Stimulated activated CD4-positive, alpha-beta T cell treated with anti-CD3 and anti-CD28 coated beads, Interleukin-12 subunit alpha, Interleukin-12 subunit beta, amount 100 ng/mL, for 24 hours (primary cell): Measurements from ENCODE around the gene TNP2.

Experiments used
- DNase-seq, 2 experiments: peaks; one replicate each; pipeline ENCODE4 v3.0.0-alpha.2; 2020; ENCODE audit warnings: low read depth in 2 of 2

Gene TNP2

DNA sequence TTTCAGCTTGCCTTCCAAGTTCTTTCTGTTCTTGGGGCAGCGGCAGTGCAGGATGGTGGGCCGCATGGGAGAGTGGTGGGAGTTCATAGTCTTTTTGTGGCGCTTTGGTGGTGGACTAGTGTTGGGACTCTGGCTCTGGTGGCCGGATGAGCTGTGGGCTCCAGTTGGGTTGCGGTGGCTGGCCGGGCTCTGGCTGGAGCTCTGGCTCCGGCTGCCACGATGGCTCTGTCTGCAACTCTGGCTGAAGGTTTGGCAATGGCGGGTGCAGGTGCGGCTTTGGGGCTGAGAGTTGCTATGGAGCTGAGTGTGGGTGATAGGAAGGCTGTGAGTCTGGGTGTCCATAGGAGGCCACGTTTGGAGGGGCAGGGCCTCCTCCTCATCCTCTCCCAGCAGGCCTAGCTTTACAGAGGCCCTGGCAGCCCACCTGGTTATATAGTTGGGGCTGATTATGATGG is at the start of gene TNP2:
TNP2 (minus strand) TSS at position 405 of the 455 bp plus-strand sequence; CDS start at position 342, 63 bp downstream.
- no peak for DNase-seq

DNA sequence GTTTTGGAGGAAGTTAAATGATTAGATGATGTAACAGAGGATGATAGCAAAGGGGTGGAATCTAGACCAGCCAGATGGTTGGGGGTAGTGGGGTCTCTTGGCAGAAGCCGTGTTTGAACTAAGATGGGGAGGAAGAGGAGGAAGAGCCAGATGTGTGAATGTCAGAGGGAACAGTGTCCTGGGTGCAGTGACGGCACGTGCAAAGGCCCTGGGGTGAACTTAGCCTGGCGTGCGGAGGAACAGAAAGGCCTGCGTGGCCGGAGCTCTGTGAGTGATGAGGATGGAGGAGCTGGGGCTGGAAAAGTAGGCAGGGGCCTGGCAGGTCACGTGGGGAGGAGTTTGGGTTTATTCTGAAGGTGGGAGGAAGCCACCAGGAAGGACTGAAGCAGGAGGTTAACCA is 49.7 kb upstream of the TNP2 start:
- DNase-seq: no peak

DNA sequence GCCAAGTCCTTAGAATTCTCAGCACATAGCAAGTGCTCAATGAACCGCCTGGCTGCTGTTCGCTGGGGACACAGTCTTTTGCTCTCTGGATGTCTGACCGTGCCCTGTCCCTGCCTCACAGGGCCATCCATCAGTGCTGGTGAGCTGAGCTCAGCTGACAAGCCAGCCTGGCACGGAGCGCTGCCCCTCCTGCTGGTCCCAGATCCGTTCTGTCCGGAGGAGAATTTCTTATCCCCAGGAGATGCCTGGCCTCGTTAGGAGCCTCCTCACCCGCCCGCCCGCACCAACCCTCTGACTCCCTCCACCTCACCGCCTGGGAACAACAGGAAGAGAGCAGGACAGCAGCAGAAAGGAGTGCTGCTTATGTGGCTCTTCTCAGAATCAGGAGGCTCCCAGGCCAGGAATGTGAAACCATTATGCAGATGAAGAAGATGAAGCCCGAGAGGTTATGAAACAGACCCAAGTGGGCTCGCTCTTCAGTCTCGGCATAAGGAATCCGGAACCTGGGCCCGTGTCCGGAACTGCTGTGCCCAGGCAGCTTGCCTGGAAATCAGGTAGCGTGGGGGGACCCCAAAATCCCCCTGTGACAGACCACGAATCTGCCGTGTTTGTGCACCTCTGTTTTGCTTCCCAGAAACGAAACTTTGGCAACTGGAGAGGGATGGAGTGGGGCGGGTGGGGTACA is 47.3 kb upstream of the TNP2 start:
- no peak for DNase-seq

DNA sequence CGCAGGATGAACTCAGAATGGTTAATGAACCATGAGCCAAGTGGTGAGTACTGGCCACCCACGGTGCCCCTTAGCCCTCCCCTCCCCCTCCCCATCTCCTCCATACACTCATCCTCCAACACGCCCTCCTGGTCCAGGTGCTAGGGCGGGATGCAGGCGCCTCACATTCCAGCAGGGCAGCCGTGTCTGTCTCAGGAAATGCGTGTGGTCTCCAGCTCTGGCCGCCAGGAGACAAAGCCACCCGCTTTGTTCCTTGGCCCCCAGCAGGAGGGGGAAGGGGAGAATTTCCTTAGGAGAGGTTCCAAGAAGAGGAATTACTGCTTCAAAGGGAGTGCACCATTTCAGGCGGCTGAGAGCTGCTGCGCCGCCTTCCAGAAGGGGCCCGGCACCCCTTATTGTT is 46.4 kb upstream of the TNP2 start:
- no peak for DNase-seq

DNA sequence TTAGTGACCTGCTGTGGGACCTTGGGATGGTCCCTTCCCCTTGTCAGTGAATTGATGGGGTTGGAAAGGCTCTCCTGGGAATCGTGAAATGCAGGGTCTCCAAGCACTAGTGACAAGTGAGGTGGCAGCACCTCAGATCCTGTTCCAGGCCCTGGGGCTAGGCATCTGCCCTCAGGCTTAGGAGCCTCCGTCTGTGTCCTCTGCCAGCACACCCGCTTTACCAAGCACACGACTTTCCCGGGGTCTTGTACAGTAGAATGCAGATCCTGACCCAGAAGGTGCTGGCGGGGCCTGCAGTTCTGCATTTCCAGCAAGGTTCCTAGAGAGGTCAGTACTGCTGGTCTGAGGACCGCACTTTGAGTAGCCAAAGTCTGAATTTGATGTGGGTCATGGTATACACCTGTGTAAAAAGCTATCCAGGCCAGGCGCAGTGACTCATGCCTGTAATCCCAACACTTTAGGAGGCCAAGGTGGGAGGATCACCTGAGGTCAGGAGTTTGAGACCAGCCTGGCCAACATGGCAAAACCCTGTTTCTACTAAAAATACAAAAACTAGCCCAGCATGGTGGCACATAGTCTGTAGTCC is 45.3 kb upstream of the TNP2 start:
- no peak for DNase-seq

DNA sequence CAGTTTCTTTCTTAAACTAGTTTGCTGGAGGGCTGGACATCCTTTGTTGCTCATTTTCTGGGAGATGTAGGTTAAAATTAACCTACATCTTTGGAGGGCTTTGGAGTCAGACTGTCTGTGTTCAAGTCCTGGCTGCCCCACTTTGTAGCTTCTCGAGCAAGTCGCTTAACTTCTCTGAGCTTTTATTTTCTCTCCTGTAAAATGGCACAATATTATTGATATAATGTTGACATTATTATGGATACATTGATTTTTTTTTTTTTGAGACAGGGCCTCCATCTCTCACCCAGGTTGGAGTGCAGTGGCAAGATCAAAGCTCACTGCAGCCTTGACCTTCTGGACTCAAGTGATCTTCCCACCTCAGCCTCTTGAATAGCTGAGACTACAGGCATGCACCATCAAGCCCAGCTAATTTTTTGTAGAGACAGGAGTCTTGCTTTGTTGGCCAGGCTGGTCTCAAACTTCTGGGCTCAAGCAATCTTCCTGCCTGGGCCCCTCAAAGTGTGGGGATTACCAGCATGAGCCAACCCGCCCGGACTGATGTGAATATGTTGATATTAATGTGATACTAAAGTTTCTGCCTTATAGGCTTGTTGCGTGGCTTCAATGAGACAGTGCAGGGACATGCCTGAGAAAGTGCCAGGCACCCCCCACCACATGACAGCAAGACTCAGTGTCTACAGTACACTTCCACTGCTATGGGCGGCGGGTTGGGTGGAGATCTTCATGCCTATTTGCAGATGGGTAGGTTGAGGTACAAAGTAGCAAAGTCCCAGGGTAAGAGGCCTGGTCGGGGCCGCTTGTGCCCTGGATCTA is 44.6 kb upstream of the TNP2 start:
- DNase-seq: no peak

DNA sequence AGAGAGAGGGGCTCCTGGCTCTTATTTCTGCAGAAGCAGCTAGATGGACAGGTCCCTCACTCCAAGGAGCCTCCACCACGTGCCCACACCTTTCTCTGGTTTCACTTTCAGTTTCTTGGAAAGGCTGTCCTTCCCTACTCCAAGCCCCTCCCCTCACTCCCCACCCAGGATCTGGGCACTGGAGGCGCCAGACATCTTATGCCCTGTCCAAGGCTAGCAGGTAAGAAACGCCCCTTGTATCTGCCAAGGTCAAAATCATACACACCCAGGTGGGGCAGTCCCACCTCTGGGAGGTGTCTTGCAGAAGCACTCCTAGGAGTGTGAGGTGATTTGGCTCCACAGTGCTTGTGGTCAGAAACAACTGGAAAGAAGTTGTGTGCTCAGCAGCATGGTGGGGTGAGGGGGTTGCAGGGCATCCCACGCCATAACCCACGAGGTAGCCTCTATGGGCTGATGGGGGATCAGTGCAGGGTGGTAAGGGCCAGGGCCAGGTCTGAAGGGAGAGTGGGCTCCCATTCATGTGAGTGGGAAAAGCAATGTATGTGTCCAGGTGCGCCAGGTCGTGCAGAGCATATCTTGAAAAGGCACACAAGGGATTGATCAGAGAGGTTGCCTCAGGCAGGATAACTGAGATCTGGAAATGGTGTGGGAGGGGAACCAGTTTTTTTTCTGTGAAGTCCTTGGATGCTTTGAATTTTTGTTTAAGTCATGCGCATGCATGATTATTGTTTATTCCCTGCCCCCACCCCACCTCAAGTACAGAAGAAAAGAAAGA is 43.8 kb upstream of the TNP2 start:
- no peak for DNase-seq

DNA sequence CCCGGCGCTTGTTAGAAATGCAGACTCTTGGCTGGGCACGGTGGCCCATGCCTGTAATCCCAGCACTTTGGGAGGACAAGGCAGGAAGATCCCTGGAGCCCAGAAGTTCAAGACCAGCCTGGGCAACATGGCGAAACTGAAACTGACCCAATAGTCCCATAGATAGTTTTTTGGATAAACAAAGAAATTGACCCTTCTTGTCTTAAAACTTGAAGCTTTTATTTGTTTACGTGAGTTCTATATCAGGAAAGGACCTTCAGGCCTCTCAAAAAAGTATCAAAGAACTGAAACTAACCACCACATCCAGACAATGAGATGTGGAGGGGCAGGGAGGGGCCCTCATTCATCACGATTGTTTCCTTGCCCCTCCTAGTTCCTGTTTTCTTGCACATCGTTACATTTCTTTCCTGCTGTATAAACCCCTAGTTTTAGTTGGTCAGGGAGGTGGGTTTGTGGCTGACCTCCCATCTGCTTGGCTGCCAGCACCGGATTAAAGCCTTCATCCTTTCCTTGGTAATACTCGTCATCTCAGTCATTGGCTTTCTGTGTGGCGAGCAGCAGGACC is 42.0 kb upstream of the TNP2 start:
- DNase-seq: no peak

DNA sequence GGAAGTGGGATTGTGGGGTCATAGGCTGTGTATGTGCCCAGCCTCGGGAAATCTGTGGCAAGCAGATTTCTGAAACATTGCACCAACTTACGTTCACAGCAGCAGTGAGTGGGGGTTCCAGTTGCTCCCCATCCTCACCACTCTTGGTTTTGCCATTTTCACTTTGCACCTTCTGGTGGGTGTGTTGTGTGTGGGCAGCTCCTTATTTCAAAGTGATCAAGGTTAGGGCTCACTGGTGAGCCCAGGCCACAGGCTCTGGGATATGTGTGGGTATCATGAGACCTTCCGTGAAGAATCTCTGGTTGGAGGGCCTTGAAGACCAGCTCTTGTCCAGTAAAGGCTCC is 41.5 kb upstream of the TNP2 start:
- DNase-seq: no peak

DNA sequence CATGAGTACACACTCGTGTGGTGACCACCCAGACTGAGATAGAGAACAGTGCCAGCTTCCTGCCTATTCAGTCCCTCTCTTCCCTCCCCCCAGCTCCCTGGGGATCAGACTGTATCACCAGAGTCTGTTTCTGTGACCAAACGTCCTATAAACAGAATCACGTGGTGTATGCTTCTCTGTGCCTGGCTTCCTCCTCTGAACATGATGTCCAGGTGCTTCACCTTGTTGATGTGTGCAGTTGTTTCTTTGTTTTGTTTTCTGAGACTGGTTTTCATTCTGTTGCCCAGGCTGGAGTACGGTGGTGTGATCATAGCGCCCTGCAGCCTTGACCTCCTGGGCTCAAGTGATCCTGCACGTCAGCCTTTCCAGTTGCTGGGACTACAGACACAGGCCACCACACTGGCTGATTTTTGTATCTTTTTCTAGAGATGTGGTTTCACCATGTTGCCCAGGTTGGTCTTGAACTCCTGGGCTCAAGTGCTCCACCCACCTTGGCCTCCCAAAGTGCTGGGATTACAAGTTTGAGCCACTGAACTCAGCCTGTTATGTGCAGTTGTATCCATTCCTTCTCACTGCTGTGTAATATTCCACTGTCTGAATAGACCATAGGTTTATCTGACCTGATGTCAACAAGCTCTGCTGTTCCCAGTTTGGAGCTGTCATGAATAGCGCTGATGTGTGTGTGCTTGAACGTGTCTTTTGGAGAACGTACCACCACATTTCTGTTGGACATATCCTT is 40.9 kb upstream of the TNP2 start:
- DNase-seq: no peak

DNA sequence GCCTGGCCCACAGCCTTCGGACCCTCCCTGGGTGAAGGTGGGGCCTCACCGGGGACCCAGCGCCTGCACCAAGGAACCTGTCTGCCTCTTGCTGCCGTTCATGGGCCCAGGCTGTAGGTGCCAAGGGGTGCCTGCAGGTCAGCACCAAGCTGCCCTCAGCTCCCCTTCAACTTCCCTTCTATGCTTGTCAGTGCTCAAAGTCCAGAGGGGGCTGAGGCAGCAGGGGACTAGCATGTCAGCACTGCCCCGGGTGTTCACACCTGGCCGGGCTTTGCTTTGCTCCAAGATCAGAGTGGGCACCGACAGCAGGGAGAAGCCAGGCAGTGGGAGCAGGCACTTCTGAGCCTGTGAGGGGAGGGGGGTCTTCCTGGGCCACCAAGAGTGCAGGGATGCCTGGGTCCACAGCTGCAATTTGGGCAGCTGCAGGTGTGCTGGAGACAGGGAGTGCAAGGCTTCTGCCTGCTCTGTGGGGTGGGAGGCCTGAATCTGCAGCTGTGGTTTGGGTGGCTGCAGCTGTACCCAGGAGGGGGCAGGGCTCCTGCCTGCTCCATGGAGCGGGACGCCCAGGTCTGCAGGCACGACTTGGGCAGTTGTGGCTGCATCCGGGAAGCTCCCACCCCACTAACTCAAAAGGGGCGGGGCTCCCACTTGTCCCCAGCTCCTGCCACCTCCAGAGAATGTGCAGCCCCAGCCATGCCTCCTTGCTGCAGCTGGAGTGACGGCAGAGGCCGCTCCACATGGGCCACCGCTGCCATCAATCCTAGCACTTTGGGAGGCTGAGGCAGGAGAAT is 39.6 kb upstream of the TNP2 start:
- no peak for DNase-seq

DNA sequence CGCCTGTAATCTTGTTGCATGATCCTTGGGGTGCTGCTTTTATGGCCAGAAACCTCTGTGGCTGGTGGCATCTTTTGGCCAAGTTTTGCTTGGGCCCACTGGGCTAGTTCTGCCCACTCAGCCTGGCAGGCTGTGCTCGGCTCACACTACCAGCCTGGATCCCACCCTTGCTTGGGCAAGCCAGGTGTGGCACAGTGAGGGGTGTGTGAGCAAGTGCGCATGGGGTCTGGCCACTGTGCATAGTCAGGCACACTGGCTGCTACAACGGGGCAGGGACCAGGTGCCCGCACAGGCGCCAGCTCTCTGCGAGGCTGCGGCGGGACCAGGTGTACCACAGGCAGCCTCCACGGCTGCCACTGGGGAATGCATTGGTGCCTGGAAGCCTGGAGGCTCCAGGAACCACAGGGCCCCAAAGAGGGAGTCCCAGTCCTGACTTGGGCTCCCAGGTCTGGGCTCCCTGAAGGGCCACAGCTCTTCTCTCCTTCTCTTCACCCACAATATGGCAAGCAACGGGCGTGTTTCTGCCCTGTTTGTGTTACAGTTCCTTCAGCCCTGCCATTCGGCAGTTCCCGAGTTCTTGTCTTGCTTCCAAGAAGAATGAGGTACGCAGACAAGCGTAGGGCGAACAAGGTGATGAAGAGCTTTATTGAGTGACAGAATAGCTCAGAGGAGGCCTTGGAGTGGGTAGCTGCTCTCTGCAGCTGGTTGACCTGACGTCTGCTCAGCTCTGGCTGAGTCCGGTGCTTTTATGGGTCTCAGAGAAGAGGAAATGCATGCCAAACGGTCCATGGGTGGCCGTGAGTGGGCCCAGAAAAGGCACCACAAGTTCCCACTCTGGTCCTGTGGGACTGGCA is 38.7 kb upstream of the TNP2 start:
- DNase-seq: no peak

DNA sequence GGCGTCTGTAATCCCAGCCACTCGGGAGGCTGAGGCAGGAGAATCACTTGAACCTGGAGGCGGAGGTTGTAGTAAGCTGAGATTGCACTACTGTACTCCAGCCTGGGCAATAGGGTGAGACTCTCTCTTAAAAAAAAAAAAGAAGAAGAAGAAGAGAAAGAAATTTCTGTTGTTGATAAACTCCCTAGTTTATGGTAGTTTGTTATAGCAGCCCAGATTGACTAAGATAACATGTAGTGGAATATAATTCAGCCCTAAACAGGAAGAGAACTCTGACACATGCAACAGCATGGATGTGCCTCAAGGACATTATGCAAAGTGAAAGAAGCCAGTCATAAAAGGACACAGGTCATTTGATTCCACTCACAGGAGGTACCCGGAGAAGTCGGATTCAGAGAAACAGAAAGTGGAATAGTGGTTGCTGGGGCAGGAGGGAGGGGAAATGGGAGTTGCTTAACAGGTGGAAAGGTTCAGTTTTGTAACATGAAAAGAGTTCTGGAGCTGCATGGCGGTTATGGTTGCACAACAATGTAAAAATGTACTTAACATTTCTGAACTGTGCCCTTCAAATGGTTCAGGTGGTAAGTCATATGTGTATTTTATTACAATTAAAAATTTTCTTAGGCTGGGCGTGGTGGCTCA is 38.0 kb upstream of the TNP2 start:
- no peak for DNase-seq

DNA sequence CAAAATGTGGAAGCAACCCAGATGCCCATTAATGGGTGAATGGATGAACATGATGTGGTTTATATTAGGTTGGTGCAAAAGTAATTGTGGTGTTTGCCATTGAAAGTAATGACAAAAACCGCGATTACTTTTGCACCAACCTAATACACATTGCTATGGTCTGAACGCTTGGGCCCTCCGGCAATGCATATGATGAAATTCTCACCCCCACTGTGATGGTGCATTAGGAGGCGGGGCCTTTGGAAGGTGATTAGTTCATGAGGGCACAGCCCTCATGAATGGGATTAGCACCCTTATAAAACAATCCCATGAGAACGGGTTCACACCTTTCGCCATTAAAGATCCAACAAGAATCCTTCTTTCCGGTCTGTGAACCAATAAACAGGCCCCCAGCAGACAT is 37.3 kb upstream of the TNP2 start:
- no peak for DNase-seq

DNA sequence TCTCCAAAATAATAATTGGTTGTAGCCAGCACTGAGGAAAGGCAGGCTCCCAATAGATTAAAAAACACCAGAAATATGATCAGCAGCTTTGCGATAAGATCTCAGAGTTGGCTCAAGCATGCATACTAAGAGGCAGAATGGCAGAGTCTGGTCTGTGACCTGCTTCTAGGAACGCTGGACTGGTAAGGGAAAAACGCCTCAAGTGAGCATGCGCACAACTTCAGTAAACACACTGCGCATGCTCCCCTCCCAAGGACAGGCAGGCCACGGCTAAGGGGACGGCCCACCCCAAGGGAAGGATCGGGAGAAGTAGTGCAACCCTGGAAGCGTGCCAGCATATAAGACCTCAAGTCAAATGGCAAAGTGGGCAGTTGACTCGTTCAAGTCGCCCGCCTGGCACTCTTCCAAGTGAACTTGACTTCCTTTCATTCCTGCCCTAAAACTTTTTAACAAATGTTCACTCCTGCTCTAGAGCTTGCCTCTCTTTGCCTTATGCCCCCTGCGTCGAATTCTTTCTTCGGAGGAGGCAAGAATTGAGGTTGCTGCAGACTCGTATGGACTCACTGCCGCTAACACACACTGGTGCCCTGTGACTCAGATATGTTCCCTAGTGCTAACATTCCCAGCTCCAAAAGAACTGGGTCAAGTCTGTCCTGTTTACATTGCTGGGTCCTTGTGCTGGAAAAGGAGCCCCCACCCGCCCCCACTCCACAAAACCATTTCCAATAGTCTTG is 34.4 kb upstream of the TNP2 start:
- DNase-seq: no peak

DNA sequence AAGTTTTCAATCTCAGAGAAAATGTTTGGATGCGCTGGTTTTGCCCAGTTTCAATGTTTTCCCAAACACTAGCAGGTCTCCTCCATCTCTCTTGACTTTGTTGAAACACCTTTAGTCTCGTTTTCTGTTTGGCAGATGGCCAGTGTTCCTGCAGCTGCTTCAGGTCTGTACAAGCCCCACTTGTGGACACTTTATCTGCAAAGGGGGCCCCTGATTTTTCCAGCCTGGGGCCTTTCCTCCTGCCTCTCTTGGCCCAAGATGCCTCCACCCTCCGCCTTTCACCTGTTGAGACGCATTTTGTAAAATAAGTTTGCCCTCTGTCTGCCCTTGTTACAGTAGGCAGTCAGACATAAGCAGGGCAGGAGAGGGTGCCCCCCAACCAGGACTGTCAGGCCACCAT is 33.9 kb upstream of the TNP2 start:
- no peak for DNase-seq

DNA sequence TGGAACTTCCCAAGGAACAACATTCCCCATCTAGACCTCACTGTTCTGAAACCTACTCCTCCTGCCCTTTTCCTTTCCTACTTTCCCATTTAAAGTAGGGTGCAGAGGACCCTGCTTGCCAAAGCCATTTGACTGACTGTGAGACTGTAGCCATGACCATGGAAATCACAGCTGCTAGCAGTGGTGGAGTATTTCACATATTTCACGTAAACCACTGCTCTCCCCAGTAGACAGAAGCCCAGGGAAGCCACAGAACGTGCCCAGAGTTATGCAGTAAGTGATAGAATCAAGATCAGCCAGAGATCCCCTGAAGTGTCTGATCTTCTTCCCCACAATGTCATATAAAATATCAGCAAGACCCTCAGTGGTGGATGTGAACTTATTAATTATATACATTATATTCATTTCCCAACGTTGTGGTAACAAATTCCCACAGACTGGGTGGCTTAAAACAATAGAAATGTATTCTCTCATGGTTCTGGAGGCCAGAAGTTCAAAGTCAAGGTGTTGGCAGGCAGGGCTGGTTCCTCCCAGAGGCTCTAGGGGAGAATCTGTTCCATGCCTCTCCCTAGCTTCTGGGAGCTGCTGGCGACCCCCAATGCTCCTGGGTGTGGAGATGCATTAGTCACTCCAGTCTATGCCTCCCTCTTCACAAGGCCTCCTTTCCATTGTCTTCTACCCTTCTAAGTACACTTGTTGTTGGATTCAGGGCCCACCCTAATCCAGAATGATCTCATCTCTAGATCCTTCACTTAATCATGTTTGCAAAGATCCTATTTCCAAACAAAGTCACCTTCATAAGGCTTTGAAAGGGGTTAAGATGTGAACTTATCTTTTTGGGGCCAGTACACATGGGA is 32.7 kb upstream of the TNP2 start:
- no peak for DNase-seq
